Measurements from ENCODE around the gene SIAH1. TPM values are rescaled to one million over a fixed set of nuclear protein-coding genes. Genes with fewer than 3 reads are reported as not detected.
"Not testable (repeated sequence)": the region's sequence is repeated elsewhere in the genome, so short reads cannot be mapped to it uniquely, and the experiment has no call there.

The SIAH1 gene
- polyA plus RNA-seq, 12 donors, result 27.8 to 37.4 (median 31.7) TPM; not detected in 1

GRCh38 chr16:48370668-48371392, 14.4 kb downstream of the SIAH1 start:
- not testable (repeated sequence) for DNase-seq

- DNase-seq, result no peak
Measured at GRCh38 chr16:48370229-48370628, 15.0 kb downstream of the SIAH1 start.

DNA sequence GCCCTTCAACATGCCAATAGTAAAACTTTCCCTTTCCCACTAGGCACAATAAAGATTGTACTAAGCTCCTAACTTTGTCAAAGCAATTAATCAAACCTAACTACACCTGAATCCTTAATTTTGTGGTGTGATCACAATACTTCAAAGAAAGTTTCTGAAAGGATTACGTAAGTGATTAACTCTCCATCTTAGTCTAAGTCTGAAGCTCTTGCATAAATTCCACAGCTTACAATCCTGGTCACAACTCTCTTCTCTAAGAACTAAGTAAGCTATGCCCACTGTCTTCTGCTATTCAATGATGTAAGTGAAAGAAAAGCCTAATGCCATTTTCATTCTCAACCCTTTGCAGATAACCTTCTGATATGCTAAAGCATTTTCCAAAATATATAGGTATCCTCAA, 15.4 kb downstream of the SIAH1 start:
- DNase-seq, result no peak

DNA sequence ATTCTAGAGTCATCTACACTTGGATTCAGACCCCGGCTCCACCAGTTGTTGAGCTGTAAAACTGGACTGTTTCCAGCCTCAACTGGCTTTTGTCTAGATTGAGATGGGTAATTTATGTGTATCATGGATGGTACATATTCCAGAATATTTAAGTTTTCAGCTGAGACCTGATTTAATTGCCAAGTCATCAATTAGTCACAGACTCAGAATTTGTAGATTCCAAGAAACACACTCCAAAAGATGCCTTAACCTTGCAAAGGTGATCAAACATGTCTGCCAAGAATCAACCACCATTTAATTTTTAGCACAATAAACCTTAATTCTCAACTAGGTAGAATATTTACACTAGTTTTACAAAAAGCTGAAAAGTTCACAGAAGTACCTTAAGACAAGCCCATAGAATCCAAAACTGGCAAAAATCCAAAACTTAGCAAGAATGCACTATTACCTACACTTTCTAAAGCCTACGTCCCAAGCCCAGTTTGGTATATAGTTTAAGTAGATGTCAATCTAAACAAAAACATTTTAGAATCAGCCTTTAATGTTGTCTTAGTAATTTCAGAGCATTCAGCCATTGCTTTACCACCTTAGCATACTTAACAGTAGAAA, 17.7 kb downstream of the SIAH1 start:
- DNase-seq, result no peak

DNA sequence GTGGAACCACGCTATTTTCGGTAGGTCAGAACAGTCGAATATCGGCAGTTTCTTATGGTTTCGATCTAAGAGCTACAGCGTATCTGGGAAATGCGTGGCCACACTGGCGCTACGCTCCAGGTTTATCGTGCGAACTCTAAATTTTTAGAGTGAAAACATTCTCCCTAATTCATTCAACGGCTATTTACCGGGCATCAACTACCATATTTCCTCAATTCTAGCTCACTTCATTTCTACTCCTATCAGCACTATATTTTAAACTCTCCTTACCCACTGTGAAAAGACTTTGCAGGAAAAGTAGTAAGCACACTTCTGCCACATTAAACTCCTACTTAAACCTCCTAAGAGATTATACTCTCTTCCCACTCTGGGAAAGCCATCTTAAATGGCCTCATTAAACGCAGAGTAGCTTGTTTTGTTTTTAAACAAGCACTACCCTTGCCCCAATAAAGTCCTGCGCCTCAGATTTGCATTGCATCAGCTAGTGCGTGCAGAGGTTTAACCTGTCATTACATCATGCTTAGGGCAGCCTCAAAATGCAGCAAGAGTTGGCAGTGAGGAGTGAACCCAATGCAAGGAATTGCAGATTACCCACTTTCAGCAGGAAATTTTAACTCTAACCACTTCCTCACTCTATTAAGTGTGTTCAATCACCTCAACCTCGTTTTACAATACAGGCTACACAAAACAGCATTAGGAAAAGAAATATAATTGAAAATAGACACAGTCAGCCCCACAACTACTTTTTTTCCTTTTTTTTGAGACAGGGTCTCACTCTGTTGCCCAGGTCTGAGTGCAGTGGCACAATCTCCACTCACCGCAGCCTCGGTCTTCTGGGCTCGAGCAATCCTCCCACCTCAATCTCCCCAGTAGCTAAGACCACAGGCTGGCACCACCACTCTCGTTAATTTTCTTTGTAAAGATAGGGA, 18.8 kb downstream of the SIAH1 start:
- peak; percentile 39 for DNase-seq

GRCh38 chr16:48365601-48366164, 19.5 kb downstream of the SIAH1 start:
- DNase-seq, result peak; percentile 86

DNA sequence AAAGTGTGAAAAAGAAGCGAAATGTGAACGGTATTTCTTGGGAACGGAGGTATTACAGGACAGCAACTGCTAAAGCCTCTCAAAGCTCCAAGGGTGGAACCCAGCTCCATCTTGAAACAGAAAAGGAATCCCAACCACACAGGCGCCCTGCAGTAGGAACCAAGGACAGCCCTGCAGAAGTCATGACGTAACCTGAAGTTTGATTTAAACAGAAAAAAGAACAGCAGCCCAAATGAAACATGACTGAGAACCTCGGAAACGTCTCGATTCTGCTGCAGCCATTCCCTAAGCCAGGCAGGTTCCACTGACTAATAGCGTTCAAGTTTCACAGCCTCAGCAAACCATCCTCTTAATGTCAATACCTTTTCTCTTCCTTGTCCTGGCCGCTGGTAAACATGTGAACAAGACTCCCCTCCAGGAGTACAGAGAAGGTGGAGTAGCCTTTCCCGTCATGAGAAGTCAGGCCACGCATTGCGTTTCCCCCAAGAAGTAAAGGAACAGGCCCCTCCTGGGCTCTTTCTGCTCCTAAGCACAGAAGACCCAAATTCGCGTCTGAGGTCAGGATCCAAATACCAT, 20.1 kb downstream of the SIAH1 start:
- no peak for DNase-seq

- DNase-seq, result no peak
Measured at GRCh38 chr16:48361540-48362144, 23.6 kb downstream of the SIAH1 start.

GRCh38 chr16:48361012-48361411, 24.2 kb downstream of the SIAH1 start:
- DNase-seq, result no peak

DNA sequence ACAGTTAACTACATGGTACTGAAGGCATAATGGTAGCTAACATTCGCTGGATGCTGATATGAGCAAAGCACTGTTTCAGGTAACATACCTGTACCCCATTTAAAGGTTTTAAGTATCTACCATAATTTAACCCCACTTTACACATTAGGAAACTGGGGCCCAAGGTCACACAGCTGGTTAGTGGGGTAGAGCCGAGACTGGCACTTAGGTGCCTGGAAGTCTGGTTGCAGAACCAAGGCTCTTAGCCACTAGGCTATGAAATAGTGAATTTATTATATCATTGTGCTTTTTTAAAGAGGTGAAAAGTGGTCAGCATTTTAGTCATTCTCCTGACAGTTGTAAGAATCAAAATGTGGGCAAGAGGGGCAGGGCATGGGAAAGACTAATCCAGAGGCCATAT, 25.2 kb downstream of the SIAH1 start:
- DNase-seq, result no peak

GRCh38 chr16:48358419-48358818, 26.8 kb downstream of the SIAH1 start:
- no peak for DNase-seq

DNA sequence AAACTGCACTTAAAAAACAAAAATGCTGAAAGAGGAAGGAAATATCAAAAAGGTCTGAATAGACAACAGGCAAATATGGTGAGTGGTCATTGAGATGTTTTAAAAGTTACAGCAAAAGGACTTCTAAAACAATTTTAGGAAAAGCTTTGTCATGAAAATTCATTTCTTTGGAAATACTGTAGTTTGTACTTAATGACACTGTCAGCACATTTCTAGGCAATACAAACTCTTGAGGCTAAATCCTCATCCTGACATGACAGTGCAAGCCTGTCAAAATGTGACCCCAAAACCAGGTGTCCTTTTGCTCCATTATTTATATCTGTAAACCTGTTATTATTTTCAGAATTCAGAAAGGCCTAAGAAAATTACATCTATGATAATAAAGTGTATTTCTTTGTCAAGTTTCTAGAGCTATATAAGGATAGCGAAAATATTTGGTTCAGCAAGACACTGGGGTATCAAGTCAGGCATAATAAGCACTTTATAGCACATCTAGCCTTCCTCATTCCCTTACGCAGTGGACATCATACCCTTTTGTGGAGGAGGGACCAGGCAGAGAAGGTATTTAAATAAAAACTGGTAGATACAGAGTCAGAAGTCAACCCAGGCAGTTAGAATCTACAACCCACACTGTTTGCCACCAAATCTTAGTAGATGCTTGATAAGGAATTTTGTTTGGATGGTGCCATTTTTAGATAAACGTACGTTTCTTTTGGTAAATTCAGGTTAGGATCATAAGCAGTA, 28.4 kb downstream of the SIAH1 start:
- DNase-seq, result no peak

DNA sequence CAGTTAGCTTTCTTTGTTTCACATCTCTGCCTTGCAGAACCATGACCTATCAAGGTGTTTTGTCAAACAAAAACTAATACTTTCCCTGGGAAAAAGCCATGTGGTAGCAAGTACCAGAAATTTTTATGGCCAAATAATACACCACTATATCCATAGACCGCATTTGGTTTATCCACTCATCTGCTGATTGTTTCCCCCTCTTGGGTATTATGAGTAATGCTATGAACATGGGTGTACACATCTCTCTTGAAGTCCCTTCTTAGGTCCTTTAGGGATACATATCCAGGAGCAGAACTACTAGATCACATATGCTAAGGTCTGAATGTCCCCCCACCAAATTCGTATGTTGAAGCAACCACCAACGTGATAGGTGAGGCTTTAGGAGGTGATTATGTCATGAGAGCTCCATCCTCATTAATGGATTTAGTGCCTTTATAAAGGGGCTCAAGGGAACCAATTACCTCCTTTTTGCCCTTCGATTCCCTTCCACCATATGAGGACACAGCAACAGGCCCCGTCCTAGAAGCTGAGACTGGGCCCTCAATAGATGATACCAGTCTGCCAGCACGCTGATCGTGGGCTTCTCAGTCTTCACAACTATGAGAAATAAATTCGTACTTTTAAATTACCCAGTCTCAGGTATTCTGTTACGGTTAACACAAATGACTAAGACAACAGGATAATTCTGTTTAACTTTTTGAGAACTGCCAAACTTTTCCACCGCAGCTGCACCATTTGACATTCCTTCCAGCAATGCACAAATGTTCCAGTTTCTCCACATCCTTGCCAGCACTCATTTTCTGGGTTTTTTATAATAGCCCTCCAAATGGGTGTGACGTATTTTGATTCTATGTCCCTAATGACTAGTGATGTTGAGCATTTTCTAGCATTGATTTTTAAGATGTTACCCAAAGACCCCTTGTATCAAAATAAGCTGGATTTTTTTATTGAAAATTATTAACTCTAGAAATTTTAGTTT, 30.0 kb downstream of the SIAH1 start:
- peak; percentile 71 for DNase-seq

DNA sequence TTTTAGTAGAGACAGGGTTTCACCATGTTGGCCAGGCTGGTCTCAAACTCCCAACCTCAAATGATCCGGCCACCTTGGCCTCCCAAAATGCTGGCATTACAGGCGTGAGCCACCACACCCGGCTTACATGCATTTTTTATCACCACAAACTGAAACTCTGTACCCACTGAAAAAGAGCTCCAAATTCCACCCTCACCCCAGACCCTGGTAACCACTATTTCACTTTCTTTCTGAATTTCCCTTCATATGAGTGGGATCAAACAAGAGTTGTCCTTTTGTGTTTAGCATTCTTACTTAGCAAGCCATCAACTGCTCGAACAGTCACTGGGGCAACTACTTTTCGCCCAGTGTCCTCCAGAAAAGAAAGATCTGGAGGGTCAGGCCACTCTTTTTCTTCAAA, 30.8 kb downstream of the SIAH1 start:
- not testable (repeated sequence) for DNase-seq

GRCh38 chr16:48353565-48354163, 31.5 kb downstream of the SIAH1 start:
- peak; percentile 52 for DNase-seq

DNA sequence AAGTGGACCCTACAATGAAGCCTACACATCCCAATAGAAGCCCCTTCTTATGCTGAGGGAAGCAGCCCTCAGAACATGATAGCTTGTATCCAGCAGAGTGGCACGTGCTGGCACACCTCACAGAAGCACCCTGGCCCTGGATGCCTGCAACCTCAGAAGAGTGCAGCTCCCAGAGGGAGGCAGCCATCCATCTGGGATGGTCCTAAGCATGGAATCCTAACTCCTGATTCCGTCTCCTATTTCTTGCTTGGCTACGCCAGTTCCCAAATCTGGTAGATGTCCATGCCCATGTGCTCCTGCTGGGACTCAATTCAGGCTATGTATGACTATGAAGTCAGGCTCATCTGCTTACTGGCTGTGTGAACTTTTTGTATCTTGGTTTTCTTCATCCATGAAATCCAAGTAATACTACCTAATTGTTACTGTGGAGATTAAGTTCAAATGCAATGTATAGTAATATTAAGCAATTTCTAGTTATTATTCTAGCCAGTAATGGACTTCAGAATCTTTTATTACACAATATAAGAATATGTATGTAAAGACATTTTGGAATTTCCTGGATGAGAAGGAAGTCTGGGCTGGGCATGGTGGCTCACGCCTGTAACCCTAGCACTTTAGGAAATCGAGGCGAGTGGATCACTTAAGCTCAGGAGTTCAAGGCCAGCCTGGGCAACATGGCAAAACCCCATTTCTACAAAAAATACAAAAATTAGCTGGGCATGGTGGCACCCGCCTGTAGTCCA, 32.4 kb downstream of the SIAH1 start:
- no peak for DNase-seq

- no peak for DNase-seq
Measured at GRCh38 chr16:48350736-48351135, 34.5 kb downstream of the SIAH1 start.

- no peak for DNase-seq
Measured at GRCh38 chr16:48347980-48348379, 37.2 kb downstream of the SIAH1 start.
